Sigmoid colon (tissue), 7 donors: ENCODE results near the gene FATE1. TPM values are rescaled to one million over a fixed set of nuclear protein-coding genes. Genes with fewer than 3 reads are reported as not detected.

Experiments
- DNase-seq: peaks from one replicate; pipeline ENCODE4 v3.0.0-alpha.2; 2019
- H3K27ac ChIP-seq, 4 donors: fragments of 200-600 bp; sonication (generic); one replicate each; pipeline ENCODE4 v1.5.1; 2016 to 2019; ENCODE audit warnings: mild to moderate bottlenecking in 1 of 4
- H3K27me3 ChIP-seq, 3 donors: fragments of 200-600 bp; sonication (generic); one replicate each; pipeline ENCODE4 v1.5.1; 2019; ENCODE audit warnings: mild to moderate bottlenecking in 1 of 3
- H3K36me3 ChIP-seq, 4 donors: fragments of 200-600 bp; sonication (generic); one replicate each; pipeline ENCODE4 v1.5.1; 2016 to 2019
- H3K4me1 ChIP-seq, 4 donors: fragments of 200-600 bp; sonication (generic); one replicate each; pipeline ENCODE4 v1.5.1; 2017 to 2019
- H3K4me3 ChIP-seq, 4 donors: fragments of 200-600 bp; sonication (generic); one replicate each; pipeline ENCODE4 v1.5.1; 2017 to 2019; ENCODE audit warnings: mild to moderate bottlenecking in 2 of 4, moderate library complexity in 1 of 4
- H3K9me3 ChIP-seq, 4 donors: fragments of 200-600 bp in 3 of 4; sonication (generic) in 3 of 4; one replicate each; pipeline versions ENCODE4 v1.5.1 to v1.6.1; 2013 to 2019
- CTCF ChIP-seq, 4 experiments: fragments of 450-650 bp in 3 of 4; fragments of 200-600 bp in 1 of 4; IDR thresholded peaks; one replicate each; pipeline ENCODE4 v1.5.1; 2016 to 2019; ENCODE audit warnings: antibody characterized with exemption in 4 of 4, mild to moderate bottlenecking in 3 of 4, moderate library complexity in 2 of 4
- EP300 ChIP-seq, 4 donors: sonication (generic); formaldehyde crosslinking; IDR thresholded peaks; one replicate each; pipeline ENCODE4 v1.6.1; 2017; ENCODE audit warnings: antibody characterized with exemption in 4 of 4
- POLR2A ChIP-seq, 2 donors: fragments of 450-650 bp; IDR thresholded peaks; one replicate each; pipeline ENCODE4 v1.6.1; 2016; ENCODE audit warnings: antibody characterized with exemption in 2 of 2, mild to moderate bottlenecking in 2 of 2, moderate library complexity in 2 of 2
- POLR2AphosphoS5 ChIP-seq, 4 donors: sonication (generic); formaldehyde crosslinking; IDR thresholded peaks; one replicate each; pipeline ENCODE4 v1.6.1; 2017; ENCODE audit warnings: antibody characterized with exemption in 4 of 4
- WGBS, 2 donors: extraction: QIAGEN DNeasy Blood & Tissue Kit; methylation state at CpG; one replicate each; pipeline ENCODE4 v1.1.7; 2013; 5-methylcytosine and 5-hydroxymethylcytosine counted together
- intact Hi-C: fragments of 100-400 bp; cut with DNase I; formaldehyde crosslinking; loops from one replicate; pipeline ENCODE4 v1.15.1; 2023
- polyA plus RNA-seq, 3 donors: library from polyadenylated mRNA; stranded (reverse); fragments of 200-250 nt; gene quantifications; one replicate each; pipeline ENCODE4 v1.2.3, GENCODE V29; 2013
- total RNA-seq, 4 donors: library from RNA; depleted of rRNA; stranded (reverse); fragments of >200 nt; gene quantifications; one replicate each; pipeline ENCODE4 v1.1.0, GENCODE V29; 2016
- donor health status: healthy with polysubstance abuse.
- donor health status: Bipolar disorder and iron deficiency.
- donor health status: healthy.

The FATE1 gene
- total and polyA plus RNA-seq, 7 donors = 0.06 TPM; not detected in 6

GRCh38 chrX:151680805-151681204 lies 35.0 kb upstream of the FATE1 start:
- Histone ChIP-seq H3K4me1 (no peaks in the 10 kb centered on the region), H3K4me3 (no peak overlapping the region), H3K27me3 (peaks cover 0 to 4% (median 0%) of the 10 kb centered on the region in 3 donors), H3K27ac (no peak overlapping the region), H3K36me3 (no peaks in the 10 kb centered on the region), H3K9me3 (no peaks in the 10 kb centered on the region)
- TF ChIP-seq POLR2AphosphoS5 (IDR thresholded peaks at IDR 0.05) (no peak), EP300 (IDR thresholded peaks at IDR 0.05) (no peak), POLR2A (IDR thresholded peaks at IDR 0.05) (no peak), CTCF (IDR thresholded peaks at IDR 0.05) (peak; percentile 30 to 54 (median 44))
- intact Hi-C loops = loop anchor here (1.0 kb wide), 1 partner anchor 530 kb away; no protein-coding TSS in a partner anchor
- no peak for DNase-seq
- WGBS, 2 donors = 39 to 49% methylated on average over 4 of the region's 4 CpGs

- Histone ChIP-seq H3K4me3 (no peak overlapping the region), H3K27me3 (peaks cover 0 to 4% (median 0%) of the 10 kb centered on the region in 3 donors), H3K27ac (no peak overlapping the region), H3K4me1 (no peaks in the 10 kb centered on the region), H3K9me3 (no peaks in the 10 kb centered on the region), H3K36me3 (no peaks in the 10 kb centered on the region)
- intact Hi-C loops = no loop called here
- DNase-seq = no peak
- TF ChIP-seq CTCF (IDR thresholded peaks at IDR 0.05) (no peak), EP300 (IDR thresholded peaks at IDR 0.05) (no peak), POLR2A (IDR thresholded peaks at IDR 0.05) (no peak), POLR2AphosphoS5 (IDR thresholded peaks at IDR 0.05) (no peak)
These were observed 28.2 kb upstream of the FATE1 start for GRCh38 chrX:151687635-151688034.

GRCh38 chrX:151688695-151689094 lies 27.1 kb upstream of the FATE1 start:
- H3K4me3 ChIP-seq = no peak overlapping the region
- TF ChIP-seq EP300 (IDR thresholded peaks at IDR 0.05) = no peak
- TF ChIP-seq POLR2AphosphoS5 (IDR thresholded peaks at IDR 0.05) = no peak
- no peak for TF ChIP-seq POLR2A (IDR thresholded peaks at IDR 0.05)
- intact Hi-C loops = no loop called here
- no peaks in the 10 kb centered on the region for H3K9me3 ChIP-seq
- H3K36me3 ChIP-seq = no peaks in the 10 kb centered on the region
- H3K27ac ChIP-seq = no peak overlapping the region
- no peak for DNase-seq
- no peaks in the 10 kb centered on the region for H3K27me3 ChIP-seq
- no peaks in the 10 kb centered on the region for H3K4me1 ChIP-seq

GRCh38 chrX:151692825-151693224 lies 23.0 kb upstream of the FATE1 start:
- Histone ChIP-seq H3K4me1 (no peaks in the 10 kb centered on the region), H3K36me3 (no peaks in the 10 kb centered on the region), H3K9me3 (no peaks in the 10 kb centered on the region), H3K27ac (no peak overlapping the region), H3K27me3 (peaks cover 0 to 11% (median 3%) of the 10 kb centered on the region in 3 donors), H3K4me3 (no peak overlapping the region)
- WGBS, 2 donors = 88 to 95% methylated on average over 6 of the region's 6 CpGs
- intact Hi-C loops = no loop called here
- no peak for TF ChIP-seq POLR2A (IDR thresholded peaks at IDR 0.05)
- no peak for TF ChIP-seq POLR2AphosphoS5 (IDR thresholded peaks at IDR 0.05)
- TF ChIP-seq CTCF (IDR thresholded peaks at IDR 0.05) = no peak
- TF ChIP-seq EP300 (IDR thresholded peaks at IDR 0.05) = no peak
- DNase-seq = no peak

- TF ChIP-seq CTCF (IDR thresholded peaks at IDR 0.05) (no peak), EP300 (IDR thresholded peaks at IDR 0.05) (no peak), POLR2A (IDR thresholded peaks at IDR 0.05) (no peak), POLR2AphosphoS5 (IDR thresholded peaks at IDR 0.05) (no peak)
- Histone ChIP-seq H3K4me1 (no peaks in the 10 kb centered on the region), H3K36me3 (no peaks in the 10 kb centered on the region), H3K27ac (no peak overlapping the region), H3K27me3 (peaks cover 0 to 11% (median 3%) of the 10 kb centered on the region in 3 donors), H3K9me3 (no peaks in the 10 kb centered on the region), H3K4me3 (no peak overlapping the region)
- intact Hi-C loops = no loop called here
- DNase-seq = no peak
- 71 to 73% methylated on average over 12 of the region's 12 CpGs for WGBS, 2 donors
These were observed 21.7 kb upstream of the FATE1 start for GRCh38 chrX:151694121-151694520.
